Activated B cell treated with CpG ODN at 0.5 μM for 24 hours (primary cell): ENCODE data around the gene PCSK2. TPM values are rescaled to one million over a fixed set of nuclear protein-coding genes. Genes with fewer than 3 reads are reported as not detected.

Experiments
- ATAC-seq: fragments of 200-7000 bp; cut with Tn5 transposase; one replicate; pipeline ENCODE4 v1.10.0; 2021; ENCODE audit warnings: low read depth, mild to moderate bottlenecking, moderate library complexity
- CTCF ChIA-PET: fragments of 350-600 bp; sonication (Branson Sonifier 250); formaldehyde crosslinking; loops from one replicate; lab custom pipeline; 2021; ENCODE audit warnings: antibody characterized with exemption; lab: Charles Lee
- POLR2A ChIA-PET: fragments of 350-600 bp; sonication (Branson Sonifier 250); formaldehyde crosslinking; loops from one replicate; lab custom pipeline; 2021; ENCODE audit warnings: antibody characterized with exemption; lab: Charles Lee
- DNase-seq: peaks from one replicate; pipeline ENCODE4 v3.0.0; 2022
- H3K27ac Mint-ChIP-seq: one replicate; pipeline ENCODE4 v1.8.0; 2020; ENCODE audit warnings: mixed read lengths
- H3K27me3 Mint-ChIP-seq: one replicate; pipeline ENCODE4 v1.8.0; 2021; ENCODE audit warnings: mixed read lengths
- H3K36me3 Mint-ChIP-seq: one replicate; pipeline ENCODE4 v1.8.0; 2021; ENCODE audit warnings: low read depth, mixed read lengths
- H3K4me1 Mint-ChIP-seq: one replicate; pipeline ENCODE4 v1.8.0; 2021; ENCODE audit warnings: mixed read lengths
- H3K4me3 Mint-ChIP-seq: one replicate; pipeline ENCODE4 v1.8.0; 2020; ENCODE audit warnings: mild to moderate bottlenecking, mixed read lengths
- H3K9me3 Mint-ChIP-seq: one replicate; pipeline ENCODE4 v1.8.0; 2020; ENCODE audit warnings: mixed read lengths
- CTCF ChIP-seq: fragments of 200-600 bp; IDR thresholded peaks from one replicate; pipeline ENCODE4 v1.8.0; 2022; ENCODE audit warnings: antibody characterized with exemption, mild to moderate bottlenecking
- intact Hi-C: fragments of 100-400 bp; cut with micrococcal nuclease; formaldehyde crosslinking; loops from one replicate; pipeline ENCODE4 v1.15.1; 2024
- total RNA-seq: library from RNA; stranded (reverse); gene quantifications from 2 replicates; pipeline ENCODE4 v1.2.3, GENCODE V29; 2022

Gene PCSK2
- total RNA-seq, 1 donor from 2014 or later: not detected

GRCh38 chr20:17343656-17344452 lies 117.0 kb downstream of the PCSK2 start:
- DNase-seq (no peak), ATAC-seq (no peak)
- H3K27me3 Mint-ChIP-seq: no peaks in the 10 kb centered on the region
- CTCF ChIA-PET: no interaction called here
- no peak overlapping the region for H3K4me3 Mint-ChIP-seq
- no peak for TF ChIP-seq CTCF
- intact Hi-C loops: loop anchor here (10.0 kb wide), 1 partner anchor 61 kb away; no protein-coding TSS in a partner anchor
- H3K36me3 Mint-ChIP-seq: no peaks in the 10 kb centered on the region
- no peak overlapping the region for H3K27ac Mint-ChIP-seq
- H3K9me3 Mint-ChIP-seq: peaks cover 3% of the 10 kb centered on the region
- POLR2A ChIA-PET: no interaction called here
- no peaks in the 10 kb centered on the region for H3K4me1 Mint-ChIP-seq

DNA sequence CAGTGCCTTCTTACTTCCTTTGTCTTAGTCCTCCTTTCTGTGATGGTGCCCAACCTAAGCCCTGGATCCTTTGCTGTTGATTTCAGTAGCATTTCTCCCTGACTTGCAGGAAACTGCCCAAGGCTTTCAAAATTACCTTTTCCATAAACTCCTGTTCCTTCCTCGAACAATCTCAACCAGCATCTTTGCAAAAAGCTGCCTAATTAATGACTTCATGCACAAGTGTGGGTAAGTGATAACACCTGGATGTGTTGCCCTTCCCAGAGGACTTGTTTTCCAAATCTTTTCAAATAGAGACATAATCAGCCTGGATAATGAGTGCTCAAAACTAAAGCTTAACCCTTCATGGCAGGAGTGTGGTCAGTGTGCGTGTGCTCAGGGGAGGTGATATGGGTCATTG lies 118.0 kb downstream of the PCSK2 start:
- Mint-ChIP-seq H3K4me3 (no peak overlapping the region), H3K4me1 (no peaks in the 10 kb centered on the region), H3K9me3 (peaks cover 3% of the 10 kb centered on the region), H3K27me3 (peaks cover 2% of the 10 kb centered on the region), H3K27ac (no peak overlapping the region), H3K36me3 (no peaks in the 10 kb centered on the region)
- CTCF ChIA-PET: no interaction called here
- no peak for DNase-seq
- ATAC-seq: no peak
- intact Hi-C loops: loop anchor here (10.0 kb wide), 1 partner anchor 60 kb away; no protein-coding TSS in a partner anchor
- TF ChIP-seq CTCF: no peak
- POLR2A ChIA-PET: no interaction called here

DNA sequence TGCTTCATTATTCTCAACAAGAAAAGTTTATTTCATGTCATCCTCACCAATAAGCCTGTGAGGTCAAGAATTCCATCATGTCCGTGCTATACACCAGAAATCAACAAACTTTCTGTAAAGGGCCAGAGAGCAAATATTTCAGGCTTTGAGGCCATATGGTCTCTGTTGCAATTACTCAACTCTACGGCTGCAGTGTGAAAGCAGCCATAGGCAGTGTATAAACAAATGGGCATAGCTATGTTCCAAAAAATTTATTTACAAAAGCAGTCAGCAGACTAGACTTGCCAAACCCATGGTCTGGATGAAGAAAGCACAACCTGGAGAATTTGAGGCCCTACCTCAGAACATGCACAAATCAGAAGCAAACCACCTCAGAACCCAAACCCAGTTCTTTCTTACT lies 118.5 kb downstream of the PCSK2 start:
- Mint-ChIP-seq H3K9me3 (peaks cover 3% of the 10 kb centered on the region), H3K4me3 (no peak overlapping the region), H3K27me3 (peaks cover 6% of the 10 kb centered on the region), H3K27ac (no peak overlapping the region), H3K4me1 (no peaks in the 10 kb centered on the region), H3K36me3 (no peaks in the 10 kb centered on the region)
- intact Hi-C loops: loop anchor here (10.0 kb wide), 1 partner anchor 59 kb away; no protein-coding TSS in a partner anchor
- no peak for ATAC-seq
- DNase-seq: no peak
- TF ChIP-seq CTCF: no peak
- CTCF ChIA-PET: no interaction called here
- POLR2A ChIA-PET: no interaction called here

DNA sequence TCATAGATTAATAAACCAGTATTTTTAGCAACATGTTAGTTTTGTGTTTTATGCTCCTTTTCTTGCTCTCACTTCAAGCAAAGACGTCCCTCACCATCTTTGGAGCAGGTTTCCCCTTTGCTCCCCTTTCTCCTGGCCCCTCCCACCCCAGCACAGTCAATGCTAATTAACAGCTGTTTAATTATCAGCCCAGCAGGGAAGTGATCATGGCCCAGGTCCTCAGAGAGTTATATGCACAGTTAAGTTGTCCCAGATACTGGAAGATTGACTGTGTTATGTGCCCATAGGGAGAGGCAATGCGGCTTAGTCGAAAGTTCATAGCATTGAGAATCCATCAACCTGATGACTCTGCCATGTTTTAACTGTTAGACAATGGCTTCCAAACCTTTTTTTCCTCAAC lies 123.5 kb downstream of the PCSK2 start:
- Mint-ChIP-seq H3K27ac (no peak overlapping the region), H3K27me3 (peaks cover 6% of the 10 kb centered on the region), H3K36me3 (no peaks in the 10 kb centered on the region), H3K4me3 (no peak overlapping the region), H3K9me3 (peaks cover 2% of the 10 kb centered on the region), H3K4me1 (no peaks in the 10 kb centered on the region)
- TF ChIP-seq CTCF: no peak
- ATAC-seq (no peak), DNase-seq (no peak)
- CTCF ChIA-PET: no interaction called here
- POLR2A ChIA-PET: no interaction called here
- intact Hi-C loops: no loop called here

GRCh38 chr20:17357238-17357637 lies 130.4 kb downstream of the PCSK2 start:
- ChIA-PET CTCF (no interaction called here), POLR2A (no interaction called here)
- no peak for DNase-seq
- ATAC-seq: no peak
- H3K9me3 Mint-ChIP-seq: peaks cover 2% of the 10 kb centered on the region
- no peak overlapping the region for H3K27ac Mint-ChIP-seq
- H3K4me1 Mint-ChIP-seq: no peaks in the 10 kb centered on the region
- no peak overlapping the region for H3K4me3 Mint-ChIP-seq
- intact Hi-C loops: no loop called here
- H3K36me3 Mint-ChIP-seq: no peaks in the 10 kb centered on the region
- H3K27me3 Mint-ChIP-seq: no peaks in the 10 kb centered on the region
- no peak for TF ChIP-seq CTCF
